NCI-H2171 (cell line): ENCODE data around the gene OXTR.

ENCODE experiments used
- DNase-seq: peaks from one replicate; lab custom pipeline; 2025; lab: John Stamatoyannopoulos, UW

Gene OXTR

GRCh38 chr3:8739757-8740504 is 29.5 kb downstream of the OXTR start:
- DNase-seq: no peak

- no peak for DNase-seq
Measured at GRCh38 chr3:8738639-8739038, 30.8 kb downstream of the OXTR start.

GRCh38 chr3:8737823-8738222 is 31.6 kb downstream of the OXTR start:
- DNase-seq: no peak

- no peak for DNase-seq
Measured at GRCh38 chr3:8737301-8737700, 32.1 kb downstream of the OXTR start.

GRCh38 chr3:8736436-8736835 is 33.0 kb downstream of the OXTR start:
- no peak for DNase-seq

- no peak for DNase-seq
Measured at GRCh38 chr3:8734908-8735307, 34.5 kb downstream of the OXTR start.

GRCh38 chr3:8734137-8734878 is 35.1 kb downstream of the OXTR start:
- no peak for DNase-seq

- no peak for DNase-seq
Measured at GRCh38 chr3:8733332-8734094, 35.9 kb downstream of the OXTR start, which contains the start of gene CAV3. CAV3 (plus strand) TSS chr3:8733802; CDS start chr3:8733877, 75 bp downstream.

GRCh38 chr3:8732413-8732812 is 37.0 kb downstream of the OXTR start:
- DNase-seq: no peak

- DNase-seq: no peak
Measured at GRCh38 chr3:8730656-8731055, 38.8 kb downstream of the OXTR start.

GRCh38 chr3:8729479-8729878 is 39.9 kb downstream of the OXTR start:
- DNase-seq: no peak

GRCh38 chr3:8727605-8728512 is 41.6 kb downstream of the OXTR start:
- DNase-seq: no peak

- no peak for DNase-seq
Measured at GRCh38 chr3:8724108-8724752, 45.2 kb downstream of the OXTR start.

- DNase-seq: no peak
Measured at GRCh38 chr3:8723612-8724011, 45.8 kb downstream of the OXTR start.

- DNase-seq: no peak
Measured at GRCh38 chr3:8722808-8723207, 46.6 kb downstream of the OXTR start.

GRCh38 chr3:8715757-8716156 is 53.7 kb downstream of the OXTR start:
- DNase-seq: peak; percentile 18

GRCh38 chr3:8713901-8714759 is 55.3 kb downstream of the OXTR start:
- DNase-seq: no peak

GRCh38 chr3:8712908-8713255 is 56.5 kb downstream of the OXTR start:
- DNase-seq: no peak

GRCh38 chr3:8712045-8712907 is 57.1 kb downstream of the OXTR start:
- DNase-seq: peak; percentile 31
